HG02870 (cell line): ENCODE measurements around the gene ATXN10.

Experiments used
- ATAC-seq: cut with Tn5 transposase; IDR thresholded peaks from one replicate; pipeline ENCODE4 v1.9.1; 2021; ENCODE audit warnings: mild to moderate bottlenecking, moderate library complexity; ENCODE audit not compliant: unreplicated experiment

ATXN10 gene

GRCh38 chr22:45845076-45845487 is 173.4 kb downstream of the ATXN10 start:
- no peak for ATAC-seq

DNA sequence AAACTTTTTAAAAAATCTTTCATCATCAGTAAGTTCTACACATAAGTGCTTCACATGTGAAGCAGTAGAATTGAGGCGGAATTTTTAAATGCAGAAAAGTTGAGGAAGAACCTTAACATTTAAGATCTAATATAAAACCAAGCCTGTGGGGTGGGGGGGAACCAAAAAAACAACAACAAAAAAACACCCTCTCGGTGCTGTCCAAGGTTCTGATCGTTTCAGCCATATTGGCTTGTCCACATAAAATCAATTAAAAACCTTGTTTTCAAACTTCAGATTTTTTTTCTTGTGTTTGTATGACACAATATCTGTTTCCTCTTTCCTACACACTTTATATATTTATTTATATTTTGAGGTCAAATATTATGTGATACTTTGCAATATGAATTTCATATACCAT is 175.3 kb downstream of the ATXN10 start:
- ATAC-seq, result no peak

DNA sequence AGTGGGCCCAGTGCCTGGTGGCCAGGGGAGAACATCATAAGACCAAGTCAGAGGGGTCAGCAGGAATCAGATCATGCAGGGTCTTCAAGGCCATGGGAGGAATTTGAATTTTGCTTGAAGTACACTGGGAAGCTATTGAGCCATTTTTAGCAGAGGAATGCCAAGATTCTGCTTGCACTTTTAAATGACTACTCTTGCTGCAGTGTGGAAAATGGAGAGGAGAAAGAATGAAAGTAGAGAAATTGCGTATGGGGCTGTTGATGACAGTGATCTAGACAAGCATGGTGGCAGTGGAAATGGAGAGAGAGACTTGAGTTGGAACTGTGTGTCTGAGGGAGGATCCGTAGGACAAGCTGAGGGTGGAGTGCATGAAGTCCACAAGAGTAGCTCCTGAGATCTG is 177.3 kb downstream of the ATXN10 start:
- ATAC-seq, result no peak

- no peak for ATAC-seq
These were observed 181.2 kb downstream of the ATXN10 start for GRCh38 chr22:45852826-45853225.

GRCh38 chr22:45855961-45856360 is 184.3 kb downstream of the ATXN10 start:
- ATAC-seq, result no peak

GRCh38 chr22:45857519-45857918 is 185.9 kb downstream of the ATXN10 start:
- ATAC-seq, result no peak

GRCh38 chr22:45859231-45860161 is 187.9 kb downstream of the ATXN10 start:
- no peak for ATAC-seq

DNA sequence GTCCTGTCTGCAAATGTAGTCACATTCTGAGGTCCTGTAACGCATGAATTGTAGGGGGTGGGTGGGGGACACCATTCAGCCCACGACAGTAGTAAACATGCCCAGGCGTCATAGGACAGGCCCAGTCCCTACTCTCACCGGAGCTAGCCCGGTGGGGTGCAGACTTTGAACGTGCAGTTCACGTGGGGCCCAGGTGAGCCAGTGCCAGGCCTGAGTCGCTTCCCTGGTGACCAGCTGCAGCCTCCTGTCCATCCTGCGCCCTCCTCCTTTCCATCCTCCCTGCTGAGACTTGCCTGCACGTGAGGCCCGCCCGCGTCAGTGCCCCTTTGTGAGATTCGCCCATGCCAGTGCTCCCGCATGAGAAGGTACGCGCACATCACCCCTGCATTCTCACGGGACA is 188.6 kb downstream of the ATXN10 start:
- no peak for ATAC-seq

GRCh38 chr22:45861259-45861658 is 189.6 kb downstream of the ATXN10 start:
- no peak for ATAC-seq

GRCh38 chr22:45863981-45864751 is 192.5 kb downstream of the ATXN10 start:
- ATAC-seq, result no peak

DNA sequence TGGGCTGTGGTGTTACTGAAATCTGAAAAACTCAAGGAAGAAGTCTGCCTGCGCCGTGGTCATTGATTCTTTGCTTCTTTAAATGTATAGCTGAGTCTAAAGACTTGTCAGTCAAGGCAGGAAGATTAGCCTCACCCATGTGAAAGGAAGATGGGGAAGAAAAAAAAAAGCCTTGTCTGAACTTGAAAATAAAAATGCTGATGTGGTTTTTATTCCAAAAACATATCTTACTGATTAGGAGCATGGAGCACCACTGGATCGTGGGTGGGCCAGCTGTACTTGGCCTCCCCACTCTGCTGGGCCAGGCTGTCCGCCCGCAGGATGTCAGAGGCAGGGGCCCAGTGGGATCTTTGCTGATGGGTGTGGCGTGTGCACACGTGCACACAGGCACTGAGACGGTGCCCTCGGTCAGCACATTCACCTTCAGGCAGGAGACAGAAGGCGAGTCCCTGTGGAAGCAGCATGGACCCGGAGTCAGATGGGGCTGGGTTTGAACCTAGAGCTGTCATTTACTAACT is 193.4 kb downstream of the ATXN10 start:
- ATAC-seq, result no peak

- no peak for ATAC-seq
These were observed 194.0 kb downstream of the ATXN10 start for GRCh38 chr22:45865561-45866125.

DNA sequence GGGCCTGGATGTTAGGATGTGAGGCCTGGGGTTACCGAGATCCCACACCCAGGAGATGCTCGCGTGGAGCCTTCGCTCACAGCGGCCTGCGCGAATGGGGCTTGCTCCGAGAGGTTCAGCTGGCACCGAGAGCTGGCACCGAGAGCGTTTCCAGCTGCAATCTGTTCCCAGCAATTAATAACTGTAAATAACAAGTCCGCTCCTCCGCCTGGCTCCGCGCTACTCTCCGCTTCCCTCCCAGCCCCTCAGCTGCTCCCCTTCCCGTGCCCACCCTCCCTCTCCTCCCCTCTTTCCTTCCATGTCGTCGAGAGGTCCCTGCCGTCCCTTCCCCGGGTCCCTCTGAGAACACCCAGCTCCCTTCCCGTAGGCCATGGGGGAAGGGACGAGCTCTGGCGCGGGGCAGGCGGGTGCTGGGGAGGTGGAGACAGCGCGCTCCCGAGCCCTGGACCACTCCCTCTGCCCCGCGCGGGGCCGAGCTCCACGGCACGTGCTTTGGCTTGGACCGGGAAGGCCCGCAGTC is 194.6 kb downstream of the ATXN10 start:
- ATAC-seq, result no peak

DNA sequence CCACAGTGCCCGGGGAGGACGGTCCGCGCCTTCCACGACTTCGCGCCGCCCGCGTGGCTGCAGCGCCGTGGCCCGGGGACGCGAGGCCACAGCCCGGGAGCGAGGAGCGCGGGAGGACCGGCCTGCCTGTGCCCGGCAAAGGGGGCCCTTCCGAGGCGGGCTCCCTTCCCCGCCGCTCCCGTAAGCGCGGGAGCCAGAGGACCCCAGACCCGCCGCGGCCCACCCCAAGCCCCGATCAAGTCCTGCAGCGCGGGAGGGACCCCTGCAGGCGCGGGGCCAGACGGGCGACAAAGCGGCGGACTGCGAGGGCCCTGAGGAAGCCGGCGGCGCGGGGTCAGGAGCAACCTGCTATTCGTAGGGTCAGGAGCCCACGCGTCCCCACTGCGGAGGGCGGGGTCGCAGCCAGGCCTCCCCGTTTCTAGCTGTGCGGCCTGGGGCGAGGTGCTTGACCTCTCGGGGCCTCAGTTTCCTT is 195.0 kb downstream of the ATXN10 start:
- ATAC-seq, result no peak

DNA sequence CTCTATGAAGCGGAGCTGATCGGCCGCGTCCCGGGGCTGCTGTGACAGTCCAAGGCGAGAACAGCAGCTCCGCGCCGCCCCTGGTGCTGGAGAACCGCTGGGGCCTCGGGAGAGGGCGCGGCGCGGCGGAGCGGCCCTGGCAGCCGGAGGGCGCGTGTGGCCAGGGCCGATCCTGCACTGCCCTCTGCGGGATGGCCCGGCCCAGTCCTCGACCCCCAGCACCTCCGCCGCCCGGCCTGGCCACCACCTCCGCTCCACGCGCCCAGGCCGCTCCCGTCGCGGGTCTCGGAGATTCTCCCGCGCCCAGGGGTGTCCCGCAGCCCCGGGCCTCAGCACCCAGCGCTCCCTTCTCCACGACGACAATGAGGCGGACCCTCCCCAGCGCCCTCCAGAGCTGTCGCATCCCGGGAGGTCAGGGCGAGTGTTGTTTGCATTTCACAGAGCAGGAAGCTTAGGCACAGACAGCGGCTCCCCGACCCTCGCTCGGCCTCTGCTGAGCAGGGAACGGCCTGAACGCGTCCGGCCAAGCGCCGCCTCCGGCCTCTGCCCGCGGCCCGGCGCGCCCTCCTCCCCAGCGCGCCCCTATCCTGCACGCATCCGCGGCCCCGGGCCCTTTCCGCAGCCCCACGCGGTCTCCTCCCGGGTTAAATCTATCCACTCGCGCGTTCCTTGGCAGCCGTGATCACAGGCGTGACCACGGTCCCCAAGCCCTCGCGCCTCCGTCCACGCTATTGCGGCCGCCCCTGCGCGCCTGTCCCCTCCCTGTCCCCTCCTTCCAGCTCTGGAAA is 195.7 kb downstream of the ATXN10 start:
- no peak for ATAC-seq

- ATAC-seq, result no peak
These were observed 196.4 kb downstream of the ATXN10 start for GRCh38 chr22:45867906-45868555.

- no peak for ATAC-seq
These were observed 197.1 kb downstream of the ATXN10 start for GRCh38 chr22:45868571-45869339.

GRCh38 chr22:45869340-45869847 is 197.8 kb downstream of the ATXN10 start:
- no peak for ATAC-seq

- no peak for ATAC-seq
These were observed 198.4 kb downstream of the ATXN10 start for GRCh38 chr22:45870011-45870410.
